Peyer's patch (tissue), 4 donors: ENCODE measurements around the gene GPX4.

Experiments
- CTCF ChIP-seq, 6 experiments: fragments of 450-650 bp in 4 of 6; fragments of 200-600 bp in 2 of 6; sonication (generic) in 1 of 6; IDR thresholded peaks; one replicate each; pipeline ENCODE4 v1.5.1; 2017 to 2019; ENCODE audit warnings: antibody characterized with exemption in 6 of 6, mild to moderate bottlenecking in 3 of 6, moderate library complexity in 1 of 6
- POLR2A ChIP-seq, 2 donors: fragments of 450-650 bp; IDR thresholded peaks; one replicate each; pipeline ENCODE4 v1.5.1; 2017; ENCODE audit warnings: antibody characterized with exemption in 2 of 2, mild to moderate bottlenecking in 2 of 2, moderate library complexity in 2 of 2

- TF ChIP-seq CTCF (IDR thresholded peaks at IDR 0.05) (peak in 2 of 6 experiments; percentile 14), POLR2A (IDR thresholded peaks at IDR 0.05) (no peak)
Observed at GRCh38 chr19:1069009-1069779, 34.6 kb upstream of the GPX4 start.
